Measurements from ENCODE around the gene PLCB3.
"Not testable (repeated sequence)": the region's sequence is repeated elsewhere in the genome, so short reads cannot be mapped to it uniquely, and the experiment has no call there.

PLCB3 gene

GRCh38 chr11:64314146-64314804 lies 62.9 kb downstream of the PLCB3 start:
- H3K4me3 ChIP-seq (ENCODE audit: low read length), result no peak overlapping the region
- H3K36me3 ChIP-seq (ENCODE audit: insufficient read depth, low read length), result peaks cover 27% of the 10 kb centered on the region
- no peak overlapping the region for H3K9ac ChIP-seq (ENCODE audit: low read depth, low read length)
- H3K4me1 ChIP-seq (ENCODE audit: insufficient read depth, low read length), result peaks cover 4% of the 10 kb centered on the region; the same call in 1 of the 2 replicates
- WGBS, result 93% methylated on average over 19 of the region's 19 CpGs
- H3K9me3 ChIP-seq (ENCODE audit: insufficient read depth, low read depth, low read length), result no peaks in the 10 kb centered on the region
- H3K27ac ChIP-seq (ENCODE audit: low read depth, low read length), result peak overlapping the region; percentile 24; the same call in 1 of the 2 replicates
- no peaks in the 10 kb centered on the region for H3K27me3 ChIP-seq (ENCODE audit: insufficient read depth, low read length)

- Histone ChIP-seq H3K27ac (ENCODE audit: low read depth, low read length) (peak overlapping the region; percentile 24; the same call in 1 of the 2 replicates), H3K9ac (ENCODE audit: low read depth, low read length) (no peak overlapping the region), H3K36me3 (ENCODE audit: insufficient read depth, low read length) (peaks cover 24% of the 10 kb centered on the region), H3K4me1 (ENCODE audit: insufficient read depth, low read length) (peaks cover 8% of the 10 kb centered on the region; the same call in 1 of the 2 replicates), H3K4me3 (ENCODE audit: low read length) (no peak overlapping the region), H3K9me3 (ENCODE audit: insufficient read depth, low read depth, low read length) (no peaks in the 10 kb centered on the region), H3K27me3 (ENCODE audit: insufficient read depth, low read length) (no peaks in the 10 kb centered on the region)
- 92% methylated on average over 24 of the region's 24 CpGs for WGBS
These were observed 63.7 kb downstream of the PLCB3 start for GRCh38 chr11:64314805-64315561.

GRCh38 chr11:64315667-64316526 lies 64.6 kb downstream of the PLCB3 start:
- H3K27me3 ChIP-seq (ENCODE audit: insufficient read depth, low read length); H3K4me1 ChIP-seq (ENCODE audit: insufficient read depth, low read length); H3K9ac ChIP-seq (ENCODE audit: low read depth, low read length); H3K9me3 ChIP-seq (ENCODE audit: insufficient read depth, low read depth, low read length): not testable (repeated sequence)
- peak overlapping the region; percentile 98; the same call in 1 of the 2 replicates for H3K27ac ChIP-seq (ENCODE audit: low read depth, low read length)
- peak overlapping the region; percentile 79 for H3K4me3 ChIP-seq (ENCODE audit: low read length)
- WGBS, result 88% methylated on average over 25 of the region's 25 CpGs
- peaks cover 32% of the 10 kb centered on the region for H3K36me3 ChIP-seq (ENCODE audit: insufficient read depth, low read length)

GRCh38 chr11:64316672-64317324 lies 65.5 kb downstream of the PLCB3 start:
- peak overlapping the region; percentile 79 for H3K4me3 ChIP-seq (ENCODE audit: low read length)
- H3K4me1 ChIP-seq (ENCODE audit: insufficient read depth, low read length), result peaks cover 8% of the 10 kb centered on the region; the same call in 1 of the 2 replicates
- WGBS, result 13% methylated on average over 32 of the region's 32 CpGs

GRCh38 chr11:64317325-64317960 lies 66.1 kb downstream of the PLCB3 start, which contains the start of gene TRMT112:
Gene TRMT112 (minus strand): TSS chr11:64317559. CDS start chr11:64317526, 33 bp downstream.
- under 1% methylated on average over 43 of the region's 43 CpGs for WGBS
- Histone ChIP-seq H3K27me3 (ENCODE audit: insufficient read depth, low read length) (no peaks in the 10 kb centered on the region), H3K9ac (ENCODE audit: low read depth, low read length) (peak within 1 kb of the TSS; percentile 92), H3K9me3 (ENCODE audit: insufficient read depth, low read depth, low read length) (no peaks in the 10 kb centered on the region), H3K4me3 (ENCODE audit: low read length) (peak within 1 kb of the TSS; percentile 79), H3K36me3 (ENCODE audit: insufficient read depth, low read length) (peaks cover 45% of the 10 kb centered on the region), H3K27ac (ENCODE audit: low read depth, low read length) (peak within 1 kb of the TSS; percentile 98), H3K4me1 (ENCODE audit: insufficient read depth, low read length) (peaks cover 8% of the 10 kb centered on the region; the same call in 1 of the 2 replicates)

More at GRCh38 chr11:64316672-64317324, 65.5 kb downstream of the PLCB3 start:
- no peaks in the 10 kb centered on the region for H3K27me3 ChIP-seq (ENCODE audit: insufficient read depth, low read length)
- peak overlapping the region; percentile 92 for H3K9ac ChIP-seq (ENCODE audit: low read depth, low read length)
- H3K9me3 ChIP-seq (ENCODE audit: insufficient read depth, low read depth, low read length), result no peaks in the 10 kb centered on the region
- peak overlapping the region; percentile 98 for H3K27ac ChIP-seq (ENCODE audit: low read depth, low read length)
- H3K36me3 ChIP-seq (ENCODE audit: insufficient read depth, low read length), result peaks cover 41% of the 10 kb centered on the region

- under 1% methylated on average over 61 of the region's 61 CpGs for WGBS
- peaks cover 45% of the 10 kb centered on the region for H3K36me3 ChIP-seq (ENCODE audit: insufficient read depth, low read length)
These were observed 66.8 kb downstream of the PLCB3 start, which contains the start of gene PRDX5 for GRCh38 chr11:64317961-64318765. Gene PRDX5 (plus strand): TSS chr11:64318121. CDS start chr11:64318216, 95 bp downstream.

More at GRCh38 chr11:64317961-64318765, 66.8 kb downstream of the PLCB3 start, which contains the start of gene PRDX5:
- Histone ChIP-seq H3K27me3 (ENCODE audit: insufficient read depth, low read length) (no peaks in the 10 kb centered on the region), H3K4me3 (ENCODE audit: low read length) (peak within 1 kb of the TSS; percentile 79), H3K9ac (ENCODE audit: low read depth, low read length) (peak within 1 kb of the TSS; percentile 92), H3K9me3 (ENCODE audit: insufficient read depth, low read depth, low read length) (no peaks in the 10 kb centered on the region), H3K27ac (ENCODE audit: low read depth, low read length) (peak within 1 kb of the TSS; percentile 98), H3K4me1 (ENCODE audit: insufficient read depth, low read length) (peaks cover 8% of the 10 kb centered on the region; the same call in 1 of the 2 replicates)
